Spinal cord (tissue), 10 donors: ENCODE results near the gene CLMN. TPM values are rescaled to one million over a fixed set of nuclear protein-coding genes. Genes with fewer than 3 reads are reported as not detected.

ENCODE experiments used
- DNase-seq, 6 donors: peaks; one replicate each; pipeline versions ENCODE4 v3.0.0 to v3.0.0-alpha.2; 2013 to 2015; ENCODE audit warnings: low spot score in 6 of 6, low read depth in 4 of 6
- H3K27ac ChIP-seq: one replicate; pipeline ENCODE4 v1.5.1; 2013; ENCODE audit warnings: low read depth, low read length, control low read depth
- H3K27me3 ChIP-seq: one replicate; pipeline ENCODE4 v1.6.1; 2013; ENCODE audit warnings: low read length; ENCODE audit not compliant: control insufficient read depth, insufficient read depth
- H3K36me3 ChIP-seq: one replicate; pipeline ENCODE4 v1.6.1; 2013; ENCODE audit warnings: low read length; ENCODE audit not compliant: control insufficient read depth, insufficient read depth
- H3K4me1 ChIP-seq: one replicate; pipeline ENCODE4 v1.6.1; 2013; ENCODE audit warnings: low read length; ENCODE audit not compliant: control insufficient read depth, insufficient read depth
- H3K4me3 ChIP-seq: one replicate; pipeline ENCODE4 v1.5.1; 2013; ENCODE audit warnings: low read depth, low read length, control low read depth
- H3K9me3 ChIP-seq: one replicate; pipeline ENCODE4 v1.6.1; 2013; ENCODE audit warnings: low read length; ENCODE audit not compliant: control insufficient read depth, insufficient read depth
- WGBS: methylation state at CpG from one replicate; pipeline ENCODE4 v1.1.5; 2013; ENCODE audit warnings: missing lambda C conversion rate; ENCODE audit not compliant: insufficient coverage; 5-methylcytosine and 5-hydroxymethylcytosine counted together
- polyA plus RNA-seq, 2 donors: library from polyadenylated mRNA; unstranded; fragments of 120-200 nt; gene quantifications; one replicate each; pipeline ENCODE4 v1.2.1, GENCODE V29; 2013; ENCODE audit not compliant: insufficient read length in 2 of 2
- total RNA-seq, 2 donors: library from RNA; depleted of rRNA in 1 of 2; stranded (reverse); fragments of 120-200 nt in 1 of 2; fragments of >200 nt in 1 of 2; gene quantifications; one replicate each; pipeline versions ENCODE4 v1.2.3 to v1.2.4, GENCODE V29; 2013 to 2014
- donor health status: healthy.

CLMN gene
- total and polyA plus RNA-seq, 4 donors: 4.1 to 18.8 (median 8.6) TPM

DNA sequence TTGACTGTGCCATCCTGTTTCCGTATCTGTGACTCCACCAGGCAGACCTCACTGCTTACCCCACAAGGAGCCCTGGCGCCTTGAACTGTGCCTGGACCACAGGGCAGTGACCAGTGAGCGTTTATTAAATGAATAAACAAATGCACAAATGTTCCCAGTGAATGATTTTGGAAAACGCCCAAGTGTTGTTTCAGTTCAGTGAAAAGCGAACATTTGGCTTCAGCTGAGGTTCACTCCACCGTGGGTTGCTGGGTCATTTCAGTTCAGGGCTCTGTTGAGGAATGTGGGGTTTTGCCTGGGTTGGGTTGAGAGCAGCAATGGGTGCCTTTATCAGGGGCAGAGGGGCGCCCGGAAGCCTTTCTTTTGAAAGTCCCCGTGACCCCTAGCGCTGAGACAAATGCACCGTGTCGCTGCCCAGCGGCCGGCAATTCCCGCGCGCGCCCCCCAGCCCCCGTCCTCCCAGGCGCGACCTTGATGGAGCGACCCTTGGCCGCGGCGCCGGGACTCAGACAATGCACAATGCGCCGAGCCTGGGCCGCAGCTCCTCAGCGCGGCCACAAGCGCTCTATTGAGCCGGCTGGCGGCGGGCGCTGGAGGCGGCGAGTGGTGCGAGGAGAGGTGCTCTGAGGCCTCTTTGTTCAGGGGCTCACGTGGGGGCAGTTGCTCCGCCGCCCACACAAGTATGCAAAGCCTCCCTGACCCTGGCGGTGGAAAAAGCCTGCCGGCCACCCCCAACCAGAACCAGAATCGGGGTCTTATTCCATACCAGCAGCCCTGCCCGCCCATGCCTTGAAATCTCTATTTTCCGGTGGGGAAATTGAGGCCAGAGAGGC is 40.5 kb upstream of the CLMN start:
- H3K9me3 ChIP-seq: no peaks in the 10 kb centered on the region
- peak in 5 of 6 donors; percentile 9 to 79 (median 17) for DNase-seq
- H3K36me3 ChIP-seq: no peaks in the 10 kb centered on the region
- peaks cover 24% of the 10 kb centered on the region for H3K4me1 ChIP-seq
- H3K27ac ChIP-seq: peak overlapping the region; percentile 44
- peaks cover 11% of the 10 kb centered on the region for H3K27me3 ChIP-seq
- 11% methylated on average over 41 of the region's 47 CpGs for WGBS
- no peak overlapping the region for H3K4me3 ChIP-seq

DNA sequence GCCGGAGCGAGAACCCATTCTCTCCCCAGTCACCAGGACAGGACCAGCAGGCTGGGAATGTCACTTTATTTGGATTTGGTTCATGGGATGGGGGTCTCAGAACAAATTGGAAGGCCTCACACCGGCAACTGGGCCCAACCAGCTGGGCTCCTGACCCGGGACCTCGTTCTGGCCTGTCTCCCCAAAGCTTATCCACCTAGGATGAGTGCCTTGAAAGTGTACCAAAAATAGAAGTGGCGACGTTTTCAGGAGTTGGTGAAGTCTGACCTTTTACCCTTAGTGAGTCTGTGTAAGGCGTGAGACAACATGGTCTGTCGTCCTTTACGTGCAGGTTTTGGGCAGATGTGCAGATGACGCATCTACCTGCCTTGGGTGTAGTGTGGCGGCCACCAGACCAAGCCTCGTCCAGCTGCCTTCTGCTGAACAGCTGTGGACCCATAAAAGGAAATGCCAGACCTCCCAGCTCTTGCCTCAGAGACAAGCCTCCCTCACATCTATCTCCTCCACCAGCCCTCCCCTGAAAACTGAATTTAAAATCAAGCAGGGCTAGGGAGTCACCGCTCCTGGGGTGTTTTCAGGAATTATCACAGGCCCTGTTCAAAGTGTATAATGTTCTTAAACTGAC is 36.6 kb upstream of the CLMN start:
- no peak for DNase-seq
- H3K4me1 ChIP-seq: peaks cover 16% of the 10 kb centered on the region
- peaks cover 2% of the 10 kb centered on the region for H3K9me3 ChIP-seq
- 85% methylated on average over 8 of the region's 14 CpGs for WGBS
- H3K27me3 ChIP-seq: peaks cover 6% of the 10 kb centered on the region
- no peak overlapping the region for H3K4me3 ChIP-seq
- no peaks in the 10 kb centered on the region for H3K36me3 ChIP-seq
- H3K27ac ChIP-seq: no peak overlapping the region

DNA sequence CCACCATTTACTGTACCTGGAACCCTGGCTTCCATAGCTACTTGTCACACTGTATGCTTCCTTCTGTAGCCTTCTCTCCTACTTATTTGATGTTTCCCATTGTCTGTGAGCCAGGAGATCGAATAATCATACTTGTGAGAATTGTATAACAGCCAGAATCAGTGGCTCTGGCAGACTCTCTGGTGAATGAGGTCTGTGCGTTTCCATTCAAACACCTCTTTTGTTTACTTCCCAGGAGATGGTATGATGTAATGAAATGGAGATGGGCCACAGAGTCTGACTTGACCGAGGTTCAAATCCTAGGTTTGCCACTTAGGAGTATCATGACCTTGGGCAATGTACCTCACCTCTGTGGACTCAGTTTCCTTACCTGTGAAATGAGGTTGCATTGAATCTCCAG is 35.7 kb upstream of the CLMN start:
- no CpG with 5 or more reads among the region's 3 CpGs for WGBS
- DNase-seq: no peak
- H3K4me3 ChIP-seq: no peak overlapping the region
- H3K36me3 ChIP-seq: no peaks in the 10 kb centered on the region
- peaks cover 2% of the 10 kb centered on the region for H3K9me3 ChIP-seq
- H3K27ac ChIP-seq: no peak overlapping the region
- peaks cover 8% of the 10 kb centered on the region for H3K4me1 ChIP-seq
- H3K27me3 ChIP-seq: peaks cover under 1% of the 10 kb centered on the region

DNA sequence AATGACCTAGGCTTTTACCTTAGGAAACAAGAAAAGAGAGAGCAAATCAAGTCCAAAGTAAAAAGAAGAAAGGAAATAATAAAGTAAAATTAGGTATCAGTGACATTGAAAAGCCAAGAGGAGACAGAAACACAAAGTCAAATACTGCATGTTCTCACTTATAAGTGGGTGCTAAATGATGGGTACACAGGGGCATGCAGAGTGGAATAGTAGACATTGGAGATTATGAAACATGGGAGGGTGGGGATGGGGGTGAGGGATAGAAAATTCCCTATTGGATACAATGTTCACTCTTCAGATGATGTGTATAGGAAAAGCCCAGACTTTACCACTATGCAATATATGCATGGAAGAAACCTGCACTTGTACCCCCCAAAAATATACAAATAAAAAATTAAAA is 35.1 kb upstream of the CLMN start:
- H3K36me3 ChIP-seq: no peaks in the 10 kb centered on the region
- no peak for DNase-seq
- H3K27ac ChIP-seq: no peak overlapping the region
- H3K9me3 ChIP-seq: peaks cover 2% of the 10 kb centered on the region
- no peaks in the 10 kb centered on the region for H3K27me3 ChIP-seq
- H3K4me3 ChIP-seq: no peak overlapping the region
- peaks cover 2% of the 10 kb centered on the region for H3K4me1 ChIP-seq

- Histone ChIP-seq H3K27me3 (no peaks in the 10 kb centered on the region), H3K36me3 (no peaks in the 10 kb centered on the region), H3K4me3 (no peak overlapping the region), H3K27ac (no peak overlapping the region), H3K9me3 (peaks cover 2% of the 10 kb centered on the region), H3K4me1 (no peaks in the 10 kb centered on the region)
- no peak for DNase-seq
- WGBS: 100% methylated on average over 2 of the region's 9 CpGs
Observed at GRCh38 chr14:95353664-95354063, 34.0 kb upstream of the CLMN start.

GRCh38 chr14:95353007-95353406 is 33.3 kb upstream of the CLMN start:
- Histone ChIP-seq H3K9me3 (peaks cover 2% of the 10 kb centered on the region), H3K27ac (no peak overlapping the region)
- no CpG with 5 or more reads among the region's 1 CpG for WGBS

GRCh38 chr14:95352481-95352880 is 32.8 kb upstream of the CLMN start:
- Histone ChIP-seq H3K9me3 (peaks cover 2% of the 10 kb centered on the region), H3K36me3 (no peaks in the 10 kb centered on the region), H3K27me3 (no peaks in the 10 kb centered on the region), H3K4me3 (no peak overlapping the region), H3K4me1 (no peaks in the 10 kb centered on the region), H3K27ac (no peak overlapping the region)
- WGBS: 100% methylated on average over 2 of the region's 5 CpGs
- DNase-seq: no peak

More at GRCh38 chr14:95353007-95353406, 33.3 kb upstream of the CLMN start:
- no peak overlapping the region for H3K4me3 ChIP-seq
- no peaks in the 10 kb centered on the region for H3K27me3 ChIP-seq
- no peak for DNase-seq
- H3K4me1 ChIP-seq: no peaks in the 10 kb centered on the region
- no peaks in the 10 kb centered on the region for H3K36me3 ChIP-seq

GRCh38 chr14:95349241-95349640 is 29.5 kb upstream of the CLMN start:
- H3K36me3 ChIP-seq: no peaks in the 10 kb centered on the region
- H3K4me1 ChIP-seq: no peaks in the 10 kb centered on the region
- H3K27ac ChIP-seq: no peak overlapping the region
- 96% methylated on average over 6 of the region's 6 CpGs for WGBS
- no peak for DNase-seq
- peaks cover under 1% of the 10 kb centered on the region for H3K9me3 ChIP-seq
- no peaks in the 10 kb centered on the region for H3K27me3 ChIP-seq
- H3K4me3 ChIP-seq: no peak overlapping the region

- H3K4me1 ChIP-seq: no peaks in the 10 kb centered on the region
- H3K36me3 ChIP-seq: no peaks in the 10 kb centered on the region
- 81% methylated on average over 8 of the region's 10 CpGs for WGBS
- no peaks in the 10 kb centered on the region for H3K9me3 ChIP-seq
- H3K27me3 ChIP-seq: no peaks in the 10 kb centered on the region
- no peak overlapping the region for H3K4me3 ChIP-seq
- no peak for DNase-seq
- H3K27ac ChIP-seq: no peak overlapping the region
Observed at GRCh38 chr14:95348395-95349080, 28.8 kb upstream of the CLMN start.
